Urinary bladder (tissue), 4 donors: Measurements from ENCODE around the gene SLC9A9. TPM values are rescaled to one million over a fixed set of nuclear protein-coding genes. Genes with fewer than 3 reads are reported as not detected.
"Not testable (repeated sequence)": the region's sequence is repeated elsewhere in the genome, so short reads cannot be mapped to it uniquely, and the experiment has no call there.

ENCODE experiments used
- DNase-seq: peaks from one replicate; pipeline ENCODE4 v3.0.0-alpha.2; 2015; ENCODE audit errors: extremely low spot score
- H3K27ac ChIP-seq: one replicate; pipeline ENCODE4 v1.5.1; 2013; ENCODE audit warnings: low read depth, mild to moderate bottlenecking, moderate library complexity
- H3K36me3 ChIP-seq: one replicate; pipeline ENCODE4 v1.6.1; 2013; ENCODE audit warnings: mild to moderate bottlenecking, moderate library complexity; ENCODE audit not compliant: insufficient read depth
- H3K4me1 ChIP-seq: one replicate; pipeline ENCODE4 v1.6.1; 2013; ENCODE audit warnings: mild to moderate bottlenecking, moderate library complexity; ENCODE audit not compliant: insufficient read depth
- H3K4me3 ChIP-seq: one replicate; pipeline ENCODE4 v1.5.1; 2013; ENCODE audit warnings: low read depth, low read length
- WGBS: extraction: QIAGEN DNeasy Blood & Tissue Kit; methylation state at CpG from one replicate; pipeline ENCODE4 v1.1.7; 2013; 5-methylcytosine and 5-hydroxymethylcytosine counted together
- polyA plus RNA-seq: library from polyadenylated mRNA; stranded (reverse); fragments of 200-250 nt; gene quantifications from one replicate; pipeline ENCODE4 v1.2.3, GENCODE V29; 2013
- total RNA-seq: library from RNA; depleted of rRNA; stranded (reverse); fragments of >200 nt; gene quantifications from one replicate; pipeline ENCODE4 v1.2.3, GENCODE V29; 2014
- donor health status: healthy with polysubstance abuse.
- donor health status: healthy.

Gene SLC9A9
- total and polyA plus RNA-seq, 2 donors = 28.7 to 46.2 TPM

- no peaks in the 10 kb centered on the region for H3K4me1 ChIP-seq
- 95% methylated on average over 5 of the region's 5 CpGs for WGBS
- H3K27ac ChIP-seq = no peak overlapping the region
- DNase-seq = no peak
- no peak overlapping the region for H3K4me3 ChIP-seq
- no peaks in the 10 kb centered on the region for H3K36me3 ChIP-seq
These were observed 549.3 kb downstream of the SLC9A9 start for GRCh38 chr3:143298886-143299535.

- Histone ChIP-seq H3K27ac (no peak overlapping the region), H3K4me1 (no peaks in the 10 kb centered on the region), H3K4me3 (no peak overlapping the region), H3K36me3 (no peaks in the 10 kb centered on the region)
- no peak for DNase-seq
These were observed 549.9 kb downstream of the SLC9A9 start for GRCh38 chr3:143298380-143298779.

GRCh38 chr3:143295201-143296080, 552.8 kb downstream of the SLC9A9 start:
- 75% methylated on average over 4 of the region's 4 CpGs for WGBS

GRCh38 chr3:143294188-143294587, 554.1 kb downstream of the SLC9A9 start:
- no peaks in the 10 kb centered on the region for H3K4me1 ChIP-seq
- no peaks in the 10 kb centered on the region for H3K36me3 ChIP-seq
- WGBS = 95% methylated on average over 5 of the region's 5 CpGs
- no peak overlapping the region for H3K27ac ChIP-seq
- no peak for DNase-seq
- no peak overlapping the region for H3K4me3 ChIP-seq

More at GRCh38 chr3:143295201-143296080, 552.8 kb downstream of the SLC9A9 start:
- no peak overlapping the region for H3K27ac ChIP-seq
- H3K4me1 ChIP-seq = no peaks in the 10 kb centered on the region
- H3K36me3 ChIP-seq = no peaks in the 10 kb centered on the region
- H3K4me3 ChIP-seq = no peak overlapping the region
- DNase-seq = no peak

- WGBS = 53% methylated on average over 3 of the region's 3 CpGs
- DNase-seq = no peak
- Histone ChIP-seq H3K36me3 (no peaks in the 10 kb centered on the region), H3K4me1 (no peaks in the 10 kb centered on the region), H3K4me3 (no peak overlapping the region), H3K27ac (no peak overlapping the region)
These were observed 556.3 kb downstream of the SLC9A9 start for GRCh38 chr3:143291836-143292447.

GRCh38 chr3:143288944-143289343, 559.3 kb downstream of the SLC9A9 start:
- no peak for DNase-seq
- no peak overlapping the region for H3K27ac ChIP-seq
- no peak overlapping the region for H3K4me3 ChIP-seq
- H3K36me3 ChIP-seq = no peaks in the 10 kb centered on the region
- WGBS = 96% methylated on average over 2 of the region's 2 CpGs
- no peaks in the 10 kb centered on the region for H3K4me1 ChIP-seq

- WGBS = 92% methylated on average over 2 of the region's 2 CpGs
- Histone ChIP-seq H3K27ac (no peak overlapping the region), H3K36me3 (no peaks in the 10 kb centered on the region), H3K4me3 (no peak overlapping the region), H3K4me1 (no peaks in the 10 kb centered on the region)
- DNase-seq = no peak
These were observed 560.9 kb downstream of the SLC9A9 start for GRCh38 chr3:143287403-143287802.

GRCh38 chr3:143286392-143287010, 561.8 kb downstream of the SLC9A9 start:
- Histone ChIP-seq H3K4me3 (no peak overlapping the region), H3K36me3 (no peaks in the 10 kb centered on the region), H3K4me1 (no peaks in the 10 kb centered on the region), H3K27ac (no peak overlapping the region)
- 96% methylated on average over 3 of the region's 3 CpGs for WGBS
- no peak for DNase-seq

- H3K4me3 ChIP-seq = no peak overlapping the region
- WGBS = 80% methylated on average over 4 of the region's 4 CpGs
- H3K27ac ChIP-seq = no peak overlapping the region
- no peaks in the 10 kb centered on the region for H3K4me1 ChIP-seq
- DNase-seq = no peak
- no peaks in the 10 kb centered on the region for H3K36me3 ChIP-seq
These were observed 564.7 kb downstream of the SLC9A9 start for GRCh38 chr3:143283432-143284128.

GRCh38 chr3:143280984-143281383, 567.3 kb downstream of the SLC9A9 start:
- Histone ChIP-seq H3K4me3 (no peak overlapping the region), H3K27ac (no peak overlapping the region), H3K4me1 (no peaks in the 10 kb centered on the region), H3K36me3 (no peaks in the 10 kb centered on the region)
- no peak for DNase-seq
- 92% methylated on average over 2 of the region's 2 CpGs for WGBS

GRCh38 chr3:143279567-143279966, 568.7 kb downstream of the SLC9A9 start:
- not testable (repeated sequence) for DNase-seq, H3K36me3 ChIP-seq, H3K4me3 ChIP-seq, H3K4me1 ChIP-seq, H3K27ac ChIP-seq
- WGBS = 96% methylated on average over 5 of the region's 5 CpGs

GRCh38 chr3:143278721-143279120, 569.5 kb downstream of the SLC9A9 start:
- WGBS = 83% methylated on average over 1 of the region's 1 CpG
- no peaks in the 10 kb centered on the region for H3K36me3 ChIP-seq
- no peak overlapping the region for H3K4me3 ChIP-seq
- DNase-seq = no peak
- no peak overlapping the region for H3K27ac ChIP-seq
- no peaks in the 10 kb centered on the region for H3K4me1 ChIP-seq

- no peak overlapping the region for H3K4me3 ChIP-seq
- H3K4me1 ChIP-seq = no peaks in the 10 kb centered on the region
- WGBS = 97% methylated on average over 2 of the region's 2 CpGs
- no peak for DNase-seq
- no peak overlapping the region for H3K27ac ChIP-seq
- no peaks in the 10 kb centered on the region for H3K36me3 ChIP-seq
These were observed 570.7 kb downstream of the SLC9A9 start for GRCh38 chr3:143277531-143277930.
